ENCODE results near the gene CRYGN.

CRYGN gene

GRCh38 chr7:151400626-151401315, 39.2 kb downstream of the CRYGN start:
- DNase-seq (ENCODE audit: low read depth) = no peak
- TF ChIP-seq CTCF (conservative IDR thresholded peaks at IDR 0.05; ENCODE audit: low read length) = no peak

DNA sequence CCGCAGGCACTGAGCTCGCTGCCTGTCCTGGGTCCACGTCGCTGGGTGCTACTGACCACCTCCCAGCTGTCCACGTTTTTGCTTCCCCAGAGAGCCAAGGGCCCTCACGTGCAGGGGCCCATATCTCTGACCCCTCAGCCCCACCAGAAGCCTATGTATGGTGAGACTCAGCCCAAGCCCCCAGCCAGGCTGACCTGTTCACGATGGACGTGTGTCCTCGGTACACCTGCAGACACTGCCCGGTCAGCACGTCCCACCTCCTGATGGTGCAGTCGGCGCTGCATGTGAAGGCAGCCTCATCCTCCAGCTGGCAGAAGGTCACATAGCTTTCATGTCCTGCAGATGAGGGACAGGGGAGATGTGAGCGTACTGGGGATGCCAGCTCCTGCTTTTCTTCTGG, 40.0 kb downstream of the CRYGN start:
- H3K4me3 ChIP-seq (ENCODE audit: low read length) = no peak overlapping the region
- no peak for TF ChIP-seq CTCF (conservative IDR thresholded peaks at IDR 0.05; ENCODE audit: low read length)
- DNase-seq (ENCODE audit: low read depth) = no peak

More at GRCh38 chr7:151400626-151401315, 39.2 kb downstream of the CRYGN start:
- no peak overlapping the region for H3K4me3 ChIP-seq (ENCODE audit: low read length)

DNA sequence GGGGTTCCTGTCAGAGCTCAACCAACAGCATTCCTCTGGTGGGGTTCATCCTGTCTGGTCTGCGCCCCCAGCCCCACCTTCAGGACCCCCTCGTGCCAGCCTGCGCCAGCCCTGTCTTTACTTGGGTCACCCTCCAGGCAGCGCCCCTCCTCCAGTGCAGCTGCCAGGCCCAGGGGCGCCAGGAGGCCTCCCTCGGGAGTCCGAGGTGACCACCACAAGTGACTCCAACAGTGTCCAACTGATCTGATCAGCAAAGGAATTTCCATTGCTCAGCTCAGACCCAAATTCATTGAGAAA, 40.7 kb downstream of the CRYGN start:
- no peak for TF ChIP-seq CTCF (conservative IDR thresholded peaks at IDR 0.05; ENCODE audit: low read length)
- no peak overlapping the region for H3K4me3 ChIP-seq (ENCODE audit: low read length)
- DNase-seq (ENCODE audit: low read depth) = no peak

DNA sequence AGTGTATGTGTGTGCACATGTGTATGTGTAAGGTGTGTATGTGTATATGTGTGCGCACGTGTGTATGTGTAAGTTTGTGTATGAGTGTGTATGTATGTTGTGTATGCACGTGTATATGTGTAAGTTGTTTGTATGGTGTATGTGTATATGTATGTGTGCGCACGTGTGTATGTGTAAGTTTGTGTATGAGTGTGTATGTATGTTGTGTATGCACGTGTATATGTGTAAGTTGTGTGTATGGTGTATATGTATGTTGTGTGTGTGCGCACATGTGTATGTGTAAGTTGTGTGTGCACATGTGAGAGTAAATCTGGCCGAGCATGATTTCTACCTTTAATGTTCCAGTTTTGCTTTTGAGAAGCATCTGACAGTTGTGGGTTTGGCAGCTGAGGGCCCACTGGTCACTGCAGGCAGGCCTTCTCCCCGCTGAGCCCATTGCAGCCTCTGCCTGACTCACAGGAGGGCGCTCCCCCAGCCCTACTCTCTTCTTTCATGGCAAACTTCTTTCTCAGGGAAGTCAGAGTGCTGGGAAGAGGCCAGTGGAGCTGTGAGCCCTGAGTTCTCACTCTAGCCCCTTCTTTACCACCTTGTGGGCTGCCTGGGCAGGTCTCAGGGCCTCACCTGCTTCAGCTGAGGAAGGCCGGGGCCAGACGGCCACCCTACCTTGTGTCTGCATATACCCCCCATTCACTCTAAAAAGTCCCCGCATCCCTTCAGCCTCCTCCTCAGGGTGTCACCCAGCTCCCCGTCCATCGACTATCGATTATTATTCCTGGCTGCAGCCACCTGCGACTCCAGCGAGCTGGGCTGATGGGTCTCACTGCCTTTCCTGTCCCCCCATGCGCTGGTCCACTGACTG, 41.3 kb downstream of the CRYGN start:
- no peak for DNase-seq (ENCODE audit: low read depth)
- no peak overlapping the region for H3K4me3 ChIP-seq (ENCODE audit: low read length)
- TF ChIP-seq CTCF (conservative IDR thresholded peaks at IDR 0.05; ENCODE audit: low read length) = no peak

GRCh38 chr7:151397026-151397425, 42.9 kb downstream of the CRYGN start:
- no peak for DNase-seq (ENCODE audit: low read depth)
- no peak for TF ChIP-seq CTCF (conservative IDR thresholded peaks at IDR 0.05; ENCODE audit: low read length)
- no peak overlapping the region for H3K4me3 ChIP-seq (ENCODE audit: low read length)

DNA sequence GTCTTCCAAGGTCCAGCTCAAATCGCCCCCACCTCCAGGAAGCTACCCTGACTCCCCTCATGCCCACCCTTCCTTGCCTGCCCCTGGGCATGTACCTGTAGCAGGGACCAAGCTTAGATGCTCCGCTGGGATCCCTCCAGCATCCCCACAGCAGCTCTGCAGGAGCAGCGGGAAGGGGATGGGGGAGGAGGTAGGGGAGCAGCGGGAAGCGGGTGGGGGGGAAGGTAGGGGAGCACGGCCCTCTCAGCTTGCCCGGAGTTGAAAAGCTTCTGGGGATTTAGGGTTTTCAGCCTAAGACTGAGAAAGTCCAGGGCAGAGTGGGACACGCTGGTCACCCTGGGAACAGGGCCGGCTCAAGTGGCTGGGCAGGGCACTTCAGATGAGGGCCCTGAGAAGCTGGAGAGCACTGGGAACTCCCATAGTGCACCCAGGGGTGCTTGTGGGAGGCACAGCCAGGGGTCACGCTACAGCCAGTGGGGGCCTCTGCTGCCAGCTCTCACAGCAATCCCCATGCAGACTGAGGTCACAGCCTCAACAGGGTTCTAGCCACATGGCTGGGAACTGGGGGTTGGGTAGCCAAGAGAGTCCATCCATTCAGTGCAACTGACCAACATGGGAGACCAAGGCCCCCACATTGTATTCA, 43.5 kb downstream of the CRYGN start:
- no peak for TF ChIP-seq CTCF (conservative IDR thresholded peaks at IDR 0.05; ENCODE audit: low read length)
- no peak for DNase-seq (ENCODE audit: low read depth)
- H3K4me3 ChIP-seq (ENCODE audit: low read length) = no peak overlapping the region
